ENCODE measurements around the gene AGAP1. TPM values are rescaled to one million over a fixed set of nuclear protein-coding genes. Genes with fewer than 3 reads are reported as not detected.
A peak's percentile ranks its signal among the peaks of the same experiment; 100 is the strongest.

The AGAP1 gene
- total RNA-seq, 1 donor from 2014 or later, result 43.9 TPM

DNA sequence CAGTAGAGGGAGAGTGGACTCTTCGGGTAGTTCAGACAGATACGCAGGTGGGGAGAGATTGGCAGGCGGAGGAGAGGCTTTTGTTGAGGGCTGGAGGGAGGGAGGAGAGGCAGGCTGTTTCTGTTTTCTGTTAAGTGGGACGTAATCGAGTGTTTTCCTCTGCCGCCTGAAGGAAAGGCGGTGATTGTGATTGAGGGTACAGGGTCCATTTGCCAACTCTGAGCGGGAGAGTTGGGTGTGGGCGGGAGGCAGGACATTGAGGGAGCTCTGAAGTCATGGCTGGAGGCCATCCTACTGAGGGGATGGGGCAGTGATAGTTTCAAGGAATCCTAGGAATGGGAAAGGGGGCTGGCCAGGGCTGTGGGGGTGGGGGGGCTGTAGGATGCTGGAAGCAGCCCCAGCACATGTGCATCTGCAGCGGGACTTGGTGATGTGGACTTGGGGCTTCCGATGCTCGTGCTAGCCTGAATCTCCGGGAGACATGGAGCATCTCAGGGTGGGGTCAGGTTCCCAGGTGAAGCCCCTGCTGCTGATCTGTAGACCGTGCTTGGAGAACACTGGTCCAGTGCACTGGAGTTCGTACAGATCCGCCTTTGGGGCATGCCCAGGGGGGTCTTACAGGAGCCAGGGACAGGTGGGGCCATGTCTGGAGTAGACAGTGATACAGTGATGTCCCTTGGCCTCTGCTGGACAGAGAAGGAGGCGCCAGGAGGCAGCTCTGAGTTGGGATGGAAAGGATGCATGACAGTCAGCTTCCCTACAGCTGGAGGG is 167.5 kb downstream of the AGAP1 start:
- no peak for TF ChIP-seq CTCF (IDR thresholded peaks at IDR 0.05; ENCODE audit: unreplicated experiment)
- Mint-ChIP-seq H3K36me3 (ENCODE audit: low read depth, unreplicated experiment) (no peaks in the 10 kb centered on the region), H3K4me3 (ENCODE audit: unreplicated experiment) (no peak overlapping the region), H3K9me3 (ENCODE audit: unreplicated experiment) (no peaks in the 10 kb centered on the region), H3K27ac (ENCODE audit: unreplicated experiment) (no peak overlapping the region), H3K27me3 (ENCODE audit: unreplicated experiment) (peaks cover 6% of the 10 kb centered on the region), H3K4me1 (ENCODE audit: unreplicated experiment) (peaks cover 63% of the 10 kb centered on the region)
- no peak for DNase-seq (ENCODE audit: low spot score)

- Mint-ChIP-seq H3K27ac (ENCODE audit: unreplicated experiment) (no peak overlapping the region), H3K9me3 (ENCODE audit: unreplicated experiment) (no peaks in the 10 kb centered on the region), H3K4me1 (ENCODE audit: unreplicated experiment) (peaks cover 67% of the 10 kb centered on the region)
Observed at GRCh38 chr2:235661952-235662351, 168.1 kb downstream of the AGAP1 start.

DNA sequence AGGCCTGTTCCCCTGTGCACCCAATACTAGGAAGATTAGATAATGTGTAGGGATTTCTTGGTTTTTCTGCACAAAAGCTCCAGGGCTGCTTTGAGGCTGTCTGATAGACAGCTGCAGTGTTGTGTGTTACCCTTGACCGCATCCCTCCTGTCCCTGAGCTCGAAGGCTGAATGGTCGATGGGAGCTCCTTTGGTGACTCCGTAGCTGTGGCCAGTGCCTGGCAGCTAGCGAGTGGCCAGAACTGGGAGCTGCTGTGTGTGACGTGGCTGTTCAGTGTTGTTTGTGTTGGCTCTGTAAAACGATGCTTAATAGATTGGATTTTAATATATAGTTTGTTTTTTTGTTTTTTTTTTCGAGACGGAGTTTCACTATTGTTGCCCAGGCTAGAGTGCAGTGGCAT is 170.0 kb downstream of the AGAP1 start:
- Mint-ChIP-seq H3K27ac (ENCODE audit: unreplicated experiment) (no peak overlapping the region), H3K9me3 (ENCODE audit: unreplicated experiment) (no peaks in the 10 kb centered on the region), H3K4me1 (ENCODE audit: unreplicated experiment) (peaks cover 59% of the 10 kb centered on the region)

More at GRCh38 chr2:235661952-235662351, 168.1 kb downstream of the AGAP1 start:
- no peak for DNase-seq (ENCODE audit: low spot score)
- Mint-ChIP-seq H3K4me3 (ENCODE audit: unreplicated experiment) (no peak overlapping the region), H3K27me3 (ENCODE audit: unreplicated experiment) (peaks cover 7% of the 10 kb centered on the region), H3K36me3 (ENCODE audit: low read depth, unreplicated experiment) (no peaks in the 10 kb centered on the region)
- no peak for TF ChIP-seq CTCF (IDR thresholded peaks at IDR 0.05; ENCODE audit: unreplicated experiment)

DNA sequence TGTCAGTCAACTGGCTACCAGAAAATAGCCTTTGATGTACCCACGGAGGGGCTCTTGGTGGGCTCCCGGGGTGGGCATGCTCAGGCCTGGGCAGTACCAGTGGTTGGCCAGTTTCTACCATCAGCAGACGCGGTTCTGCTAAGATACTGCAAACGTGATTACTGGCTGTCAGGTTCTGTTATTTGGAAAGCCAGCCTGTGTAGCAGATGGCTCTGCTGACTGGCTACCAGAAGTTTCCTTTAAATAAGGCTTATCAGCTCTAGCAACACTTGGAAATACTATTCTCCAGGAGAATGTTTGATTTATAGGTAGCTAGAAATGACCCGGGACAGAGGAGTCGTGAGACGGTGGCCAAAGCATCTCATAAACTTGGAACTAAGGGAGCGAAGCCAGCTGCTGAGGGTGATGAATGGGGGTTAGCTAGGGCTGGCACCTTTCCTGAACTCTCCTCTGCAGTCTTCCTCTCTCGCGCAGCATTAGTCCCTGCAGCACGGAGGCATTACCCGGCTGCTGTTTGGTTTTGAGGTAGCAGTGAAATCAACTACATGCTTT is 171.9 kb downstream of the AGAP1 start:
- no peak overlapping the region for H3K27ac Mint-ChIP-seq (ENCODE audit: unreplicated experiment)
- no peak for TF ChIP-seq CTCF (IDR thresholded peaks at IDR 0.05; ENCODE audit: unreplicated experiment)
- peaks cover 44% of the 10 kb centered on the region for H3K4me1 Mint-ChIP-seq (ENCODE audit: unreplicated experiment)
- H3K27me3 Mint-ChIP-seq (ENCODE audit: unreplicated experiment), result peaks cover 6% of the 10 kb centered on the region
- H3K4me3 Mint-ChIP-seq (ENCODE audit: unreplicated experiment), result peak overlapping the region; percentile 44
- DNase-seq (ENCODE audit: low spot score), result no peak
- peaks cover 4% of the 10 kb centered on the region for H3K36me3 Mint-ChIP-seq (ENCODE audit: low read depth, unreplicated experiment)
- H3K9me3 Mint-ChIP-seq (ENCODE audit: unreplicated experiment), result no peaks in the 10 kb centered on the region

More for the DNA sequence above, 170.0 kb downstream of the AGAP1 start:
- TF ChIP-seq CTCF (IDR thresholded peaks at IDR 0.05; ENCODE audit: unreplicated experiment), result no peak
- H3K4me3 Mint-ChIP-seq (ENCODE audit: unreplicated experiment), result no peak overlapping the region
- H3K27me3 Mint-ChIP-seq (ENCODE audit: unreplicated experiment), result peaks cover 8% of the 10 kb centered on the region
- DNase-seq (ENCODE audit: low spot score), result no peak
- H3K36me3 Mint-ChIP-seq (ENCODE audit: low read depth, unreplicated experiment), result peaks cover 2% of the 10 kb centered on the region

DNA sequence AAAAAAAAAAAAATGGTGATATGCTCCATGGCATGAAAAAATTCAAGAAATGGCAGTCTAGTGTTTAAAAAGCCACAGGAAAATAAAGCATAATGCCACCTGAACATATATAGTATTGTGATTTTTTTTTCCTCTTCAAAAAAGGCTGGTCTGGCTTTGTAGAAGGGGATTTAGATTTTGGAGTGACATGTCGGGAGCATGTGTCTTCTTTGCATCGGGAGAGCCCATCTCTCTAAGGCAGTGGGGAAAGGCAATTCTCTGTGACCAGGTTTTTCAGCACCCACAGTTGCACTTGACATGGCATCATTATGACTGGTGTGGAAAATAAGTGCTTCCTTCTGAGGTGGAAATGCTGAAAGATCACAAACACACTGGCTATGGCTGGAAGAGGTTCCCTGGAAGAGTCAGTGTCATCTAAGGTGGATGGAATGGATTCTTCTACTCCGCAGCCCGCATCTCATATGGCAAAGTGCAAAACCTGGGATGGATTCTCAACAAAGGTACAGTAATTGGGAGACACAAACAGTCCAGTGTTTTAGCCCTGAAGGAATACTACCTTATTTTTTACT is 172.5 kb downstream of the AGAP1 start:
- H3K36me3 Mint-ChIP-seq (ENCODE audit: low read depth, unreplicated experiment), result peaks cover 4% of the 10 kb centered on the region
- H3K9me3 Mint-ChIP-seq (ENCODE audit: unreplicated experiment), result no peaks in the 10 kb centered on the region
- H3K27me3 Mint-ChIP-seq (ENCODE audit: unreplicated experiment), result peaks cover 6% of the 10 kb centered on the region
- peak; percentile 52 for DNase-seq (ENCODE audit: low spot score)
- peaks cover 39% of the 10 kb centered on the region for H3K4me1 Mint-ChIP-seq (ENCODE audit: unreplicated experiment)
- H3K27ac Mint-ChIP-seq (ENCODE audit: unreplicated experiment), result no peak overlapping the region
- H3K4me3 Mint-ChIP-seq (ENCODE audit: unreplicated experiment), result peak overlapping the region; percentile 44
- no peak for TF ChIP-seq CTCF (IDR thresholded peaks at IDR 0.05; ENCODE audit: unreplicated experiment)
